ENCODE measurements around the gene ZNF407.

ZNF407 gene

GRCh38 chr18:74630804-74631203, 33.1 kb downstream of the ZNF407 start:
- DNase-seq, result no peak

- DNase-seq, result no peak
Observed at GRCh38 chr18:74631212-74631611, 33.5 kb downstream of the ZNF407 start.

GRCh38 chr18:74631623-74632350, 34.1 kb downstream of the ZNF407 start:
- peak; percentile 10 for DNase-seq

- no peak for DNase-seq
Observed at GRCh38 chr18:74632351-74632679, 34.6 kb downstream of the ZNF407 start.

DNA sequence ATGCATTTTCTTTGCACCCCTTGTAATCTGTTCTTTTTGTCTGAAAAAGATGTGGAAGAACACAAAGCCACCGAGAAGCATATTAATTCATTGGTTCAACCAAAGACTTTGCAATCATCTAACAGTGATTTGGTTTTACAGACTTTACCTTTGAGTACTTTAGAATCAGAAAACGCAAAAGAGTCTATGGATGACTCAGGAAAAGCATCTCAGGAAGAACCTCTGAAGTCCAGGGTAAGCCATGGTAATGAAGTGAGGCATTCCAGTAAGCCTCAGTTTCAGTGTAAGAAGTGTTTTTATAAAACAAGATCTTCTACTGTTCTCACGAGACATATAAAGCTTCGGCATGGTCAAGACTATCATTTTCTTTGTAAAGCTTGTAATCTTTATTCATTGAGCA, 35.2 kb downstream of the ZNF407 start:
- no peak for DNase-seq

DNA sequence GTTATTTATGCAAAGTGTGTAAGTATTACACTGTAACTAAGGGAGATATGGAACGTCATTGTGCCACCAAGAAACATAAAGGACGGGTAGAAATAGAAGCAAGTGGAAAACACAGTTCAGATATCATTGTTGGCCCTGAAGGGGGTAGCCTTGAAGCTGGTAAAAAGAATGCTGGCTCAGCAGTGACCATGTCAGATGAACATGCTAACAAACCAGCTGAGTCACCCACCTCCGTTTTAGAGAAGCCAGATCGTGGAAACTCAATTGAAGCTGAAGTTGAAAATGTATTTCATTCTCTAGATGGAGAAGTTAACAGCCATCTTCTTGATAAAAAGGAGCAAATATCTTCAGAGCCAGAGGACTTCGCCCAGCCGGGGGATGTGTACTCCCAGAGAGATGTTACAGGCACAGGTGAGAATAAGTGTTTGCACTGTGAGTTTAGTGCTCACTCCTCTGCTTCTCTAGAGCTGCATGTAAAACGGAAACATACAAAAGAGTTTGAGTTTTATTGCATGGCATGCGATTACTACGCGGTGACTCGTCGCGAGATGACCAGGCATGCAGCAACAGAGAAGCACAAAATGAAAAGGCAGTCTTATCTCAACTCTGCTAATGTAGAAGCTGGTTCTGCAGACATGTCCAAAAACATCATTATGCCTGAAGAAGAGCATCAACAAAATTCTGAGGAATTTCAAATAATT, 36.1 kb downstream of the ZNF407 start:
- DNase-seq, result peak; percentile 21

- DNase-seq, result no peak
Observed at GRCh38 chr18:74635224-74635975, 37.7 kb downstream of the ZNF407 start.

- DNase-seq, result no peak
Observed at GRCh38 chr18:74637070-74637469, 39.4 kb downstream of the ZNF407 start.

DNA sequence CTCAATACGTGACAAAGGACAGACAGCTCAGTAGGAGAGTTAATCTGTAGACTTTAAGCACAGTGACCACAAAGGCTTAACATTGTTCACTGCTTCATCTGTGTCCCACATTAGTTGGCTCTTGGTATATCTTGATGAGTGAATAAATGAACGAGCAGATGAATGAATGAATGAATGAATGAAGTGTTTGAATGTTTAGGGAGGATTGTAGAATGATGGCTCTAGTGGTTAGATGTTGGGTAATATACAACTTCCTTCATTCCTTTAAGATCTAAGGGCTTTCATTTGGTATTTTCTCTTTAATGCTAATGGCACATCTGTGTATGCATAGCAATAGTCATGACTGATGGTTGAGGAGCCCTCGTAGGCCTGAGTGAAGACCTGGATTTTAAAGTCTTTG, 40.5 kb downstream of the ZNF407 start:
- no peak for DNase-seq

- DNase-seq, result no peak
Observed at GRCh38 chr18:74644713-74645112, 47.0 kb downstream of the ZNF407 start.

GRCh38 chr18:74645679-74646078, 48.0 kb downstream of the ZNF407 start:
- no peak for DNase-seq

- DNase-seq, result no peak
Observed at GRCh38 chr18:74651327-74652128, 53.9 kb downstream of the ZNF407 start.

- DNase-seq, result no peak
Observed at GRCh38 chr18:74652392-74652988, 54.8 kb downstream of the ZNF407 start.

GRCh38 chr18:74654638-74655037, 57.0 kb downstream of the ZNF407 start:
- no peak for DNase-seq

- no peak for DNase-seq
Observed at GRCh38 chr18:74661008-74661407, 63.3 kb downstream of the ZNF407 start.

GRCh38 chr18:74661691-74662090, 64.0 kb downstream of the ZNF407 start:
- no peak for DNase-seq

DNA sequence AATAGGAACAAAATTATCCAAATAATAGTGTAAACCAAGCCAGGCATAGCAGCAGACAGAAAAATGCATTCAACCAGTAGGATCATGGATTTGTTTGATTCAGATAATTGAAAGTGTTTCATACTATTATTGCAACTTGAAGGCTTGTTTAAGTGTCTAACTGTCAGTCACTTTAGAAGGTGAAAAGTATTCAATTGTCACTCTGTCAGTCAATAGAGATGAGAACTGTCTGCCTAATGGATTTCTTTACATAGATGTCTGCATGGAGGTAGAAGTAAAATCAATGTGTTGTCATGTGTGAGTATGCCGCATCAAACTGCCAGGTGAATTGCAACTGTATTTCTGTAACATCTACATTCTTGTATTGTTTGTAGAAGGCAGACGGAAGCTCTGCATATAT, 65.0 kb downstream of the ZNF407 start:
- DNase-seq, result no peak

GRCh38 chr18:74665346-74665745, 67.7 kb downstream of the ZNF407 start:
- DNase-seq, result no peak

- DNase-seq, result no peak
Observed at GRCh38 chr18:74665905-74666304, 68.2 kb downstream of the ZNF407 start.

DNA sequence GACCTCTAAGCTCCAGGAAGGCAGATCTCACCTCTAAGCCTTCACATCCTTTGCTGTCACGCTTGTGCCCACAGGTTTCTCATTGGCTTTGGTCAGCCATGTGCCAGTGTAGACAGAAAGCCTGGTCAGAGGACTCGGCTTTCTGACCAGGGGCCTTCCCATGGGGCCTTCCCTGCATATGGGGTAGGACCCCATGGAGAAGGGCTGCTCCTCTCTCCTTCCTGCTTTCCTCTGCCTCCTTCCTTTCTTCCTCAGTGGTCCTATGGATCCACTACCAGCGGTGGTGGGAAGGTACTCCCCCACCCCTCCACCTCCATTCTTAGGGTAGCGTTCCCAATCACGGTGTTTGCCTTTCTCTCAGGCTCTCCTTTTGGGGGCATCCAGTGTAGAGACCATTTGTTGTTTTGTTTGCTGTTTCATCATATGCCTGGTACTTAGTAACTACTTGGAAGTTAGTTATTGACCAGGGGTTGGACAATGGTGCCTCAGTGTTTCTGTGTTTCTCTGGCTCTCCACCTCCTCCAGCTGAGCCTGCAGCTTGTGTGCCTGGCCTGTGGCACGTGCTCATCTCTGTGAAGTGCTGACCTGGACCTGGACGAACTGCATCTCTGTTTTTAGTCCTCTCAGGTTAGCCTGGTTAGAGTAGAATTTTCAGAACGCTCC, 71.6 kb downstream of the ZNF407 start:
- DNase-seq, result no peak

DNA sequence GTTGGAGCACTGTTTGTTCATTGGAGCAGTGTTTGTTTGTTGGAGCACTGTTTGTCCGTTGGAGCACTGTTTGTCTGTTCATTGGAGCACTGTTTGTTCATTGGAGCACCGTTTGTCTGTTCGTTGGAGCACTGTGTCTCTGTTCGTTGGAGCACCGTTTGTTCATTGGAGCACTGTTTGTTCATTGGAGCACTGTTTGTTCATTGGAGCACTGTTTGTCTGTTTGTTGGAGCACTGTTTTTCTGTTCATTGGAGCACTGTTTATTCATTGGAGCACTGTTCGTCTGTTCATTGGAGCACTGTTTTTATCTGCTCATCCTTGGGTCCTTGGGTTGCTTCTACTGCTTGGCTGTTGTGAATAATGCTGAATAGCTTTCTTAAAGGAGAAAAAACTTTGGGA, 74.7 kb downstream of the ZNF407 start:
- no peak for DNase-seq

- no peak for DNase-seq
Observed at GRCh38 chr18:74674487-74674886, 76.8 kb downstream of the ZNF407 start.
